HCEC 1CT (cell line): ENCODE data around the gene MRPS6.

Experiments used
- DNase-seq: peaks from one replicate; pipeline ENCODE4 v3.0.0-alpha.2; 2017

Gene MRPS6

DNA sequence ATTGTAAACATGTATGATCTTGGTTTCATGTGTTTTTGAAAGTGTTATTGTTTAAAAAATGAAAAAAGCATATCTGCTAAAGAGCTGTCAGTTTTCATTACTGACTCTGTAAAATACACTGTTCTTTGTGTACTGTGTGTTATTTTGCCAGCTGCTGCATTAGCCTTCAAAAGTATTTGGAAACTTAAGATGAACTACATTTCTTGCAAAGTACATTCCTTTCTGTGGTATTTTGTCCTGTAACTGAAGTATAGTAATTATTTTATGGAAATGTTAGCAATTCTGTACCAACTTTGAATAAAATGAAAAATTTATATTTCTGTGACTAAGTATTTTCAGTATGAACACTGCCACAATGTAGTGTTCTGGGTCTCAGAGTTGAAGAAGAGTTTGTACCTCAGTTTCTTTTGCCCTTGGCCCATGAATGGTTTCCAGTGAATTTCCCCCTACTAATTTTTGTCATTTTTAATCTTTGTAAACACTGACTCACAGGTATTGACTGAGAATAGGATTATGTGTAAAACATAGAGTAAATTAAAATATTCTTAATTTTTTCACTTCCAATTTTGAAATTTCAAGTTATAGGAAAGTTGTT lies 32.7 kb downstream of the MRPS6 start:
- no peak for DNase-seq

DNA sequence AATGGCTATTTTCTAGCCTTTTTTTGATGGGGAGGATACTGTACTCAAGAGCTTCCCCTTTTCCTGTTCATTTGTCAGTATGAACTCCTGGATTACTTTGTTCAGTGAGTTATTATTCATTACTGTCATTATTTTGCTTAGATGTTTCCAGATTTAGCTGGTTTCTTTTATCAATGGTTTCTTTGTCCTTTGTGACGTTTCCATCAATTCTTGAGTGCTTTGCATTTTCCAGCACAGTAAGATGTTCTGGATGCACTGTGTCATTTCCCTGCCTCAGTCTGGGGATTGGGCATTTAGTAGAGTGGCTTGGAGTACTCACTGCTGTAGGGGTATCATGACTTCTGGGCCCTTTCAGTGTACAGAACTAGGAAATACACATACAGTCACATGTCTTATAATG lies 34.2 kb downstream of the MRPS6 start:
- no peak for DNase-seq

DNA sequence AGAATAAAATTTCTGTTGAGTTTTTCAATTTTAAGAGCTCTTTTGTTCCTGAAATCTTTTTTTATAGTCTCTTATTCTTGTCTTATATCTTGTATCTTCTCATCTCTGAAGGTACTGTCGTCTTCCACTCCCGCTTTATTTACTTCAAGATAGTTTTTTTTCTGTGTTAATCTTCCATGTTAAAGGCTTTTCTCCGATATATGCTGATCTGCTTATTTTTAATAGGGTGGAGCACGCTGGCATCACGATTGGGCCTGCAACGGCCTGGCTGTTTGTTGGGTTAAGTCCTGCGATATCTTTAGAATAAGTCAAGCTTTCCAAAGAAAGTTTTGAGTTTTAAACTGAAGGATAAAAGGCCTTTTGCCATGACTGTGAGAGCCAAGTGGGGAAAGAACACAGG lies 35.7 kb downstream of the MRPS6 start:
- no peak for DNase-seq

DNA sequence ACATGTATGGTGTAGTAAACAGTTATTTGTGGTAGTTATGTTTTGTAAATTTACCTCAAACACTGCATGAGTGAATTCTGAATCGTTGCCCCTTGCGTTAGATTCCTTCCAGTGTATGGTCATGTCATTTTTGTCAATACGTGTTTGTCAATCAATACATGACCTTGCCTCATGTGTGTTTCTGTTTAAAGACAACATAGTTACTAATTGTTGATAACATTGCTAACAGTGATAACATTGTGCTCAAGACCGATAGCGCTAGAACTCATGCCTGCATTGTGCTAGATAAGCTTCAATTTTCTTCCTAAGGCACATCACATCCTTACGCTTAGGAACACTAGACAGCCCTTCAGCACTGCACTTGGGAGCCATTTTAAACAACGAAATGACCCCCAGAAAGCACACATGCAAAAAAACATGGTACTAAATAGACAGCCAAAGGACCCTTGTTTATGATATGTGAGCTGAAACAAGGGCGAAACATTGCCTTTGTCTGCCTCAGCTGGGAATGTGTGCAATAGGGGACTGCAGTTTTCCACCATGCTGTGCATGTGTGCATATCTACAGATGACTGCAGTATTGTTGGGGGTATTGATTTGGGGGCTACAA lies 37.3 kb downstream of the MRPS6 start:
- no peak for DNase-seq

DNA sequence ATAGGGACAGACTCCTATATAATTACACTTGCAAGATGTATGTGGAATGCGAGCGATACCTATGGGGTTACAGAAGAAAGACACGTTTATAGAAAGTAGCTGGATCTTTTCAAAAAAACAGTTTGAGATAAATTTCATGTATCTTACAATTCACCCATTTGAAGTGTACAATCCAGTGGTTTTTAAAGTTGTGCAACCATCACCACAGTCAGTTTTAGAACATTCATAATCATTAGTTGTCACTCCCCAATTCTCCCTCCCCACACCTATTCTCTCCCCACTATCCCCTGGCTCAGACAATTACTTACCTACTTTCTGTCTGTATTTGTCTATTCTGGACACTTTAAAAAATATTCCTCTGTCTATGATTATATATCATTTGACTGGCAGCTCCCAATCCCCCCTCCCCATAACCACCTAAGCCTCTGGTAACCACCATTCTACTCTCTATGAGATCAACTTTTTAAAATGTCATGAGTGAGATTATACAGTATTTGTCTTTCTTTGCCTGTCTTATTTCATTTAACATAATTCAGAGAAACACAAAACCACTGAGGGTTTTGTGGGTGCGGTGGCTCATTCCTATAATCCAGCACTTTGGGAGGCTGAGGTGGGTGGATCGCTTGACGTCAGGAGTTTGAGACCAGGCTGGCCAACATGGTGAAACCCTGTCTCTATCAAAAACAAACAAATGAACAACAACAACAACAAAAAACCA lies 39.1 kb downstream of the MRPS6 start:
- peak; percentile 11 for DNase-seq

DNA sequence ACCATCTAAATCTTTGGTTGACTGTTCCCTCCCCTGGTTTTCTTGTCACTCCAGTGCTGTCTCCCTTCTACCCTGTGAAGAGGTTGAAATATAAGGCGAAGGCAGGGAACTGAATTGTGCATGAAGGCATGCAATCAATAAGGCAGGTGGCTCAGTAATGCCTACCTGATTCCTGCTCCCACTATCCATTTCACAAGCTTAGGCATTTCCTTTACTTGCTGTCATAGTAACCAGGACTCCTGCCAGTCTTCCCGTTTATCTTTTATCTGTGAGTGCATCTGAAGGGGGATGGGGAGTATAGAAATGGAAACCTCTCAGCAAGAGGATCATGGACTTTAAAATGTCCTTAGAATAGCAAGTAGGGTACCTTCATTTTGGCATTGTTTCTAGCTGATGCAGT lies 40.5 kb downstream of the MRPS6 start:
- DNase-seq = no peak

DNA sequence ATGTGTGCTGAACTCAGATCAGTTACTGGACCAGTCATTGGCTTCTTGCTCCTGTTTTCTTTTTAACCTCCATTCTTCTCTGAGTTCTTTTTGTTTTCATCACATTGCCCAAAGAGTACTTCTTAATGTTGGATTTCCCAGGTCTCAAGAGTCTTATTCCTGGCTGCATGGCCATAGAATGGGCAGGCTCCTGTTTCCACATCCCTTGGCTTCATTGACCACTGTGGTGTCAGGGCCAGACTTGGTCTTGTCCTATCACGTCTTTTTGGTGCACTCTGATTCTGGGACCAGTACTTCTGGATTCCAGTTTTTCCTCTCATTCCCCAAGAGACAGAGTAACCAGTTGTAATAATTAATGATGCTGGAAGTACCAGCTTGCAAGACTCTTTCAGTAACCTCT lies 41.8 kb downstream of the MRPS6 start:
- no peak for DNase-seq

DNA sequence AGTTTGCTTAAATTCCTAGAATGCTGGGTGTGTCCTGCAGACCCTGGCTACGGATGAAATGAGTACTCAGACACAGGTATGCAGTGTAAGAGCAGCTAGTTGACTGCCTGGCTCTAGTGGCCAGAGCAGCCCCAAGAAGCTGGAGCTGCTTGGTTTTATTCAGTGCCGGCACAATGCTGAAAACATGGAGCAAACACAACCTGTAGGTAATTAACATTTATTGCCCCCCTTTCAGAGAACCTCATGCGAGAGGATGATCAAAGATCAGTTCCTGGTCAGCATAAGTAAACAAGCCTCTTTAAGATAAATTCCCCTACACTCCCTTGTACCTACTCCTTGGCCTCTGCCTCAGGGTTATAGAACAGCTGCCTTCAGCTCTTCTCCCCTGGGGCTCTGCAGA lies 43.2 kb downstream of the MRPS6 start:
- DNase-seq = no peak

DNA sequence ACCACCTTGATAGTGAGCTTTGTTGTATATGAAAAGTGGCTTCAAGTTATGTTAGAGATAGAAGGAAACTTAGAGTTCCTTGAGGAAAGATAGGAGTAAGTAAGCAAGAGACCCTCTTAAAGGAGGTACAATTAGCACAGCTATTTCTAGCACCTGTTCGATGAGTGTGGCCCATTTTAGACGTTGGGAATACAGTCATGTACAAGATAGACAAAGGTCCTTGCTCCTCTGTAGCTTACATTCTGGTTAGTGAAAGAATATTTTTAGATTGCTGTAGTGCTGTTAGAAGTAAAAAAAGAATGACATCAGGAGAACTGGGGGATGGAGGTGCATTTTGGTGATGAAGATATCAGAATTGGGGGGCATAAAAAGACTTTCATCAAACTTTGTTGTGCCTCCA lies 47.5 kb downstream of the MRPS6 start:
- no peak for DNase-seq

DNA sequence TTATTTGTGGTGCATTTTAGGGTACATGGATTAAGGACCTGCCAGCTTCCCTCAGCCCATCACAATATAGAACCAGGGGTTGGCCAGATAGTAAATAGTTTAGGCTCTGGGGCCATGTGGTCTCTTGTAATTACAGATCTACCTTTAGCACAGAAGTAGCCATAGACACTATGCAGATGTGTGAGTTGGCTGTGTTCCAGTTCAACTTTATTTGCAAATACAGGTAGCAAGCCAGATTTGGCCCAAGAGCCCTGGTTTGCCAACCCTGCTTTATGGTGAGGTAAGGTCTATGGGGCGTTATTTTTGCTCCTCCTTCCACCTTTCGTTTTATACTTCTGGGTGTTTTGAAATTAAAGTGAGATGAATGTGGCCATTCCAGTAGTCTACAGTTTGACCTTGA lies 48.7 kb downstream of the MRPS6 start:
- no peak for DNase-seq

DNA sequence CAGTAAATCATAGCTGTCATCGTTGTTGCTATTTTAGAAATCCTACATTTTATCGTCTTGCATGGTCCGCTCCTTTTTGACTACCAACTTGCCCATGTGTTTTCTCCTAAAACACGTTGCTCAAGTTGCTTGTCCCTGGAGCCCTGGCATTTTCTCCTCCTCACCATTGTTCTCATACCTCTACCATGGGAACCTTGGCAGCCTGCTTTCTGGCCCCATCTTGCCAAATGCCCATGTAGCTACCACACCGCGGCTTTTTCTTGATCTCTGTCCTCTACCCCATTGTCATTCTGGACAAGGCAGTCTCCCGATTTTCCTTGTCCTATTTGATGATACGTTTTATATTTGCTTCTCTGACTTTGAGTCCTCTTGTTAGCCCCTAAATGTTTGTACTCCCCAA lies 50.2 kb downstream of the MRPS6 start:
- no peak for DNase-seq

DNA sequence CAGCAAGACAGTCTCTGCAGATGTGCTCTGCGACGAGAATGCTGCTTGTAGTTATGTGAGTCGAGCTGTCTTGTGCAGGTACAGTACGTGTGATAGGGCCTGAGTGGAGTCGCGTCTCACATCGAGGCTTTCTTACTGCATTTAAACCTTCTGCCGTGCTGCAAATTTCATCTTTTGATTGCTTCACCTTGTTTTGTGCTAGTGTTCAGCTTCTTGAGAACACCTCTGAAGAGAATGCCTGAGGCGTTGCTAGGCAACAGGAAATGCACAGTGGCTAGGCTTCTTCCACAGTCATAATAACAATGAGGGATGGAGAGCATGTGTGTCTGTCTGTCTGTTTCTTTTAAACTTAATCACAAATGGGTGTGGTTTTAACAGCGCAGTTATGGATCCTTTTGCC lies 52.9 kb downstream of the MRPS6 start:
- peak; percentile 38 for DNase-seq

DNA sequence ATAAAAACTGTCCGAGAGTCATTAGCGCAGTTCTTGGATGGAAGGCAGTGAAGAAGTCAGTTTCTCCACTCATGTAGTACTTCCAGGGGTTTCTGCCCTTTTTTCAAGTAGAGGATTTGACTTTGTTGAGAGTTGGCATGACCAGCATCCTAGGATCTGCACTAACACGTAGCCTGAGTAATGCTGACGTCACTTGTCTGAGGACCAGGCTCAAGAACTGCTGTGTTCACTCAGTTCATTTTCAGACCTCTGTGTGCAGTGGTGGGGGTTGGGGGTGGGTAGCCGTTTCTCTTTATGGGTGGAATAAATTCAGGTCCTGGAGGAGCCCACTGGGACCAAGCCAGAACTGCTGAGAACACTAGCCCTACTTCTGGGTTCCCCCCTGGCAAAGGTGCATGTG lies 53.3 kb downstream of the MRPS6 start:
- peak; percentile 65 for DNase-seq

DNA sequence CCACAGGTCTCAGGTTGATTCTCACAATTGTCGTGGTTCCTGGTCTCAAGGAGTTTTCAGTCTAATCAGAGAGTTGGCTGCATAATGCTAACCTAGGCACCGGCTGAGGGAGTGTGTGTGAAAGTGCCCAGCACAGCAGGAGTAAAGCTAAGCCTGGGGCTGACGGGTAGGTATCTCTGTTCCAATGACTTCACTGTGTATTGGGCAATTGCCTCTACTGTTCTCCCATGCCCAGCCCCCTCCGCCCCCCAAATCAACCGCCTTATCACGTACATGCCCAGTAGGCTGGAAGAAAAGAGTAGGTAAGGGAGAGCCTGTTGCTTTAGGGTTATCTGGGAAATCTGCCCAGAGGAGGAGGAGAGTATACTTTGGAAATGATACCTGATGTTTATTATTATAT lies 54.7 kb downstream of the MRPS6 start:
- DNase-seq = no peak

DNA sequence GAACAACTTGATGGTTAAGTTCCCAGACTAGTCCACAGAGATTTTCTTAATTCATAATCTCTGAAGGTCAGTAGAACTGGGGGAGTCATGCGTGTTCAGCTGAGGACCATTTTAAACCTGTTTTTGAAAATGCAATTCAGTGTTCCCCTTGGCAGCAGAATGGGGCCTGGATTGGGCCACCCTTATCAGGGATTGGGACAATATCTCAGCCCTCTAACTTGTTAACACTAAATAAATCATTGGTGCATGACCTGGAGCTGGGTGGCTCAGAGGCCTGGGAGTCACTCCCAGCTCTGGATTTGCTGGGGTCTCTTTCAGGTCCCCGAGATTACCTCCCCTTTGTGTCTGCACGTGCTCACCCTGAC lies 55.3 kb downstream of the MRPS6 start:
- no peak for DNase-seq

DNA sequence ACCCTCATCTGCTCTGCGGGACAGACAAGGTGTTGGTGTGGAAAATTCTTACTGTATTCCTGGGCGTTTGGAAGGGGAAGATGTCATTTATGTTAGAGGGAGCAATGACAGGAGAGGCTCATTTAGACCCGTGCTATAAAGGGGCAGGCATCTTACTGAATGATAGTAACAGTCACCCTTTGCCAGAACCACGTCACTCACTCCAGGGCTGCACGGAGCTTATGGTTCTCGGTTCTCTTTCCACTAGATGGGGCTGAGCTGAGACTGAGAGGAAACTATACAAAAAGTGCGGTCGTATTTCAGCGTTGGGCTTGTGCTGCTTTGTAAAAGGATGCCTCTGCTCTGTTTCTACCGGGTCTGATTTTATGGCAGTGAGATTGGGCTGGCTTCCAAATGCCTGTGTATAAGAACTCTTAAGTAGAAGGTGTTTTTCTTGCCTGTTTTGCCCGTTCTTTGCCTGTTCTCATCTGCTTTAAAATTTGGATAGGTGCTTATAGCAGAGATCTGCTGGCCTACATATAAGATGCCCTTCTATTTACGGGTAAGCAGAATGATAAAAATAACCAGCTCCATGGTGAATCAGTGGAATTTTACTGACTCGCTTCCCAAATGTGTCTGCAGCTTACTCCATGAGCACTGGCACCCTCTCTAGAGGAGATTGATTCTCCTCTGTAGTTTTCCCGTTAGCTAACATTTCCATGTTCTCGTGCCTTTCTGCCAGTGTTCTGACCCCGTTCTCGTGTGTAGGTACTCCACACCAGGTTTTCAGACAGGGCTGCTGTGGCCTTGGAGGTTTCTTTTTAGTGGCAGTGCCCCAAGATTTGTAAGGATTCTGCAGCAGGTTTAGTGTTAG lies 55.9 kb downstream of the MRPS6 start:
- peak; percentile 87 for DNase-seq

DNA sequence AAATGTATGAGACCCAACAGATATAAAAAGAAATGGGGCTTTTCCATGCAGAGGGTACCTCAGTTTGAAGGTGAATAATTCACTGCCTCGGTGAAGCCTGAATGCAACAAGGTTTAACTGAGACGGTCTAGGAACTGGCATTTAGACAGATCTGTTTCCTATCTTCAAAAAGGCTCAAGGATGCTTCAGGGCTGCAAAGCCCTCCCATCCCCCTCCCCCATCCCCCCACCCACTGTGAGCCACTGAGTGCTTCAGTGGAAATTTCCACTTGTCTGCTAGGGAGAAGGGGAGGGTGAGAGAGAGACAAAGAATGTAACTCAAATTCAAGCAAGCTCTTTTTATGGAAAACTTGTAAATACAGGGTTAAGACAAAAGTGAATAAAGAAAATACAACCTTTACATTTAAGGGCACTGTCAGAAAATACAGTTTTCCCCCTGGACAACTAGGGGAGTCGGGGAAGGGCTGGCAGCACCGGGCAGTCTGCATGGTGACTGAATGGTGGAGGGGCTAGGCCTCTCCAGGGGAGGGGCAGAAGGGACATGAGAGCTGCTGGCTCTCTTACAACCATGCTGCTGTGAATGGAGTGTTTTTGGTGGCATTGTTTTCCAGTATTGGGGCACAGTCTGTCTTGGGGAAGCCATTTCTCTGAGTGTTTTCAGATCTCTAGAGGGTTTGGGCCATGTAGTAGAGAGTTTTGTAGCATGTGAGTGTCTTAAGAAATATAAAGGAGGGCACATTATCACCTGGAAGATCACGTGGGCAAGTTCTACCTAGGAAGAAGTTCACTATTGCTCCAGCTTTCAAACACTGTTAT lies 56.7 kb downstream of the MRPS6 start:
- peak; percentile 37 for DNase-seq

DNA sequence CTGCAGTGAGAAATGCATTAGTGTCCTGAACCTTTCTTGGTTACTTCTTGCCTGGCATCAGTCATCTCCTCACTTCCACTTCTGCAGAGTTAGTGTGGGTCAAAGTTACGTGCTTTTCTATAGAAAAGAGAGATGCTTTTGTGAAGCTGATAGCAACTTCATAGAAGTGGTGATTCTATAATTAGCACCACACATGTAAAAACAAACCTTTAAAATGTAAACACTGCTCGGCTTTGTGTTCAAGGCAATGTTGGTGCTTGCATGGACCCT lies 57.3 kb downstream of the MRPS6 start:
- no peak for DNase-seq

DNA sequence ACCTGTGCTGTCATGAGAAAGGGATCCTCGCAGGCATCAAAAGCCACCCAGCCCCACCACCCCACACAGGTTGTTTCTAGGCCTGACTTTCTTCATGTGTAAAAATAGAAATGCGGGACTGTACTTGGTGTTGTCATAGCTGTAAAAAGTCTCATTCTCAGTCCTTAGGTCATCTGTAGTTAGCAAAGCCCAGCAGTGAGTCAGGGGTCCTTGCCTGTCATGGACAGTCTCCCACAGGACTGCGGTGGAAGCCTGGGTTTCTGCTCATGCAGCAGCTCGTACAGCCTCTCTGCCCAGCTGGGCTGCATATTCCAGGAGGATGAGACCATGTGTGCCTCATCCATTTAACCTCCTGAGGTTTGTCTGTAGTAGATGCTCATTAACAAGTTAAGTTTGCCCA lies 58.2 kb downstream of the MRPS6 start:
- no peak for DNase-seq

DNA sequence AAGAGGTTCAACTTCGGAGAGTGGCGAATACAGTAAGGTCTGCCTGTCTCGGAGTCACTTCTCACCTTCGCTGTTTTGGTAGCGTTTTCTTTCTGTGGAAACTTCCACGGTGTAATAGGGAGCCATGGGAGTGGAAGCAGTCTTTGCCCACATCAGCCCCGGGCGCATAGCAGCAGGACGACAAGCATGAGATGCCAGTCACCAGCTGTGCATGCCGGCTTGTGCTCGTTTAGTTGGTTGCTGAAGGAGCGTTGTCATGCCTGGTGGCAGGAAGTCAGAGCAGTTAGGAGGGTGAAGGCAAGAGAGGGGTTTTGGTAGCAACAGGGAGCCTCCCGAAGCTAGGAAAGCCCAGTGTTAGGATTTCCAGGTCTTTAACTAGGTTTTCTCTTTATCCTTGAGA lies 58.8 kb downstream of the MRPS6 start:
- no peak for DNase-seq

DNA sequence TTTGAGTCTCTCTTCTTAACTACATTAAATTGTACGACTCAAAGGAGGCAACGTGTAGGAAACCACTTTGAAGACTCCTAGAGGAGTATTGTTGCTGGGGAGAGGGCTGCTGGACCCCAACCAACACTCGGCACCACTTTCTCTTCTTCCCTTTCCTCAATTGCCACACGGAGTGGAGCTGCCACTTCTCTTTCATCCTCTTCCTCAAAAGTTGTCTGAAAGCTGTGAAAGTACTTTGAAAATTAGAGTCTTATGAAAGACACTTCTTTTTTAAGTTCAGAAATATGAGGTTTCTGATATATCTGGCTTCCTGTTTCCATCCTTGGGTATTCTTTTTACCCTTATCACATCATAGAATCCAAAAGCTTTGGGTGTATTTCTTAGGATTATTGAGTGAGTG lies 59.5 kb downstream of the MRPS6 start:
- no peak for DNase-seq

DNA sequence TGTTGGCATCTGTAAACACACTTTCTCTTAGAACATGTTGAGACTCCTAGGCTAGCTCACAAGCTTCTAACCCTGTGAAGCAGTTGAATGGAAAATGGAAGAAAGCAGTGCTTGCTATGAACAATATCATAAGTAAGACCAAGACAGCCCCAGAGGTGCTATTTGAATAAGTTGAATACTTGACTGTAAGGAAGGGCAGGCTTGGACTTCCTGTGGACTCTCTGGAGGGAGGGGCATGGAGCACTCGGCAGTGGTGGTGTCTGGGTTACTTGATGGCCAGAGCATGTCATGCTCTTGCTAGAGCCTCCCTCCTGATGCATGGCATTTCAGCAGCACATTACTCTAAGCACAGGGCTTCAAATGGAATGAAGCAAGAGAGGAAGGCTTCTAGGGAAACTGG lies 60.0 kb downstream of the MRPS6 start:
- DNase-seq = no peak

DNA sequence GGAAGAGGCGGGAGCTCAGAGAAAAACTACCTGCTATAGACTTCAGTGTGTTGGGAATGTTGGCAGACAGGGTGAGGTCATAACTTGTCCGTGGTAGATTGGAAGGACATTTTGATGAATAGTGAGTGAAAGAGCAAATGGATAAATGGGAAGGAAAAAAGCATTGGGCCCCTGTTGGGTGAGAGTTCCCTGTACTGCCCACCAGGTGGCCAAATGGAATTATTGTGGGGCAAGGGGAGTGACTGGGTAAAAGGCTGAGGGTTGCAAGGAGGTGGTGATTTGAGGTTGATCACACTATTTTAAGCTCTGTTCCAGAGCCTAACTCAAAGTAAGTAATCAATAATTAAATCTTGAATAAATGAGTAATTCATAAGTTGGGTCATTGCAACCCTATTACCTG lies 60.4 kb downstream of the MRPS6 start:
- no peak for DNase-seq
